Activated CD4-positive, alpha-beta memory T cell treated with anti-CD3 and anti-CD28 coated beads for 36 hours (primary cell): ENCODE data around the gene SPTBN1. TPM values are rescaled to one million over a fixed set of nuclear protein-coding genes. Genes with fewer than 3 reads are reported as not detected.
"Not testable (repeated sequence)": the region's sequence is repeated elsewhere in the genome, so short reads cannot be mapped to it uniquely, and the experiment has no call there.

Experiments used
- CTCF ChIA-PET: fragments of 350-600 bp; sonication (Branson Sonifier 250); formaldehyde crosslinking; loops from one replicate; lab custom pipeline; 2021; ENCODE audit warnings: antibody characterized with exemption, inconsistent platforms; lab: Charles Lee
- POLR2A ChIA-PET: fragments of 350-600 bp; sonication (Branson Sonifier 250); formaldehyde crosslinking; loops from one replicate; lab custom pipeline; 2021; ENCODE audit warnings: antibody characterized with exemption; lab: Charles Lee
- DNase-seq: peaks from one replicate; pipeline ENCODE4 v3.0.0-alpha.2; 2020
- H3K27ac Mint-ChIP-seq: one replicate; pipeline ENCODE4 v1.8.0; 2021; ENCODE audit warnings: mixed read lengths
- H3K27me3 Mint-ChIP-seq: one replicate; pipeline ENCODE4 v1.8.0; 2021; ENCODE audit warnings: mixed read lengths
- H3K36me3 Mint-ChIP-seq: one replicate; pipeline ENCODE4 v1.8.0; 2021; ENCODE audit warnings: mixed read lengths
- H3K4me1 Mint-ChIP-seq: one replicate; pipeline ENCODE4 v1.8.0; 2021; ENCODE audit warnings: low read depth, mixed read lengths
- H3K4me3 Mint-ChIP-seq: one replicate; pipeline ENCODE4 v1.8.0; 2021; ENCODE audit warnings: mild to moderate bottlenecking, mixed read lengths
- H3K9me3 Mint-ChIP-seq: one replicate; pipeline ENCODE4 v1.8.0; 2021; ENCODE audit warnings: mixed read lengths
- intact Hi-C: fragments of 100-400 bp; cut with micrococcal nuclease; formaldehyde crosslinking; loops from one replicate; pipeline ENCODE4 v1.15.1; 2023
- total RNA-seq, 2 experiments: library from RNA; stranded (reverse); gene quantifications; one replicate each; pipeline ENCODE4 v1.2.3, GENCODE V29; 2021

The SPTBN1 gene
- total RNA-seq, 2 experiments from 2014 or later: 67.5 to 68.1 TPM

GRCh38 chr2:54524226-54524991 lies 68.3 kb downstream of the SPTBN1 start:
- ChIA-PET CTCF (interaction anchor here (0.6 to 7.9 kb wide), 24 partner anchors 10 to 650 kb away, joined by 3 to 149 read pairs (median 6); partner anchors contain the start of genes EML6 and RTN4), POLR2A (interaction anchor here (0.6 kb wide), 1 partner anchor 218 kb away, joined by 3 read pairs; no protein-coding TSS in a partner anchor)
- Mint-ChIP-seq H3K4me1 (peaks cover 13% of the 10 kb centered on the region), H3K4me3 (no peak overlapping the region), H3K27ac (no peak overlapping the region), H3K9me3 (no peaks in the 10 kb centered on the region), H3K36me3 (no peaks in the 10 kb centered on the region), H3K27me3 (no peaks in the 10 kb centered on the region)
- intact Hi-C loops: loop anchor here (1.0 to 10.0 kb wide), 4 partner anchors 36 to 650 kb away; no protein-coding TSS in a partner anchor
- peak; percentile 43 for DNase-seq

GRCh38 chr2:54525321-54525720 lies 69.2 kb downstream of the SPTBN1 start:
- POLR2A ChIA-PET: no interaction called here

GRCh38 chr2:54526226-54526879 lies 70.2 kb downstream of the SPTBN1 start:
- Mint-ChIP-seq H3K36me3 (no peaks in the 10 kb centered on the region), H3K4me3 (no peak overlapping the region), H3K27me3 (no peaks in the 10 kb centered on the region), H3K4me1 (peaks cover 20% of the 10 kb centered on the region), H3K27ac (no peak overlapping the region), H3K9me3 (no peaks in the 10 kb centered on the region)
- ChIA-PET POLR2A (no interaction called here), CTCF (interaction anchor here (0.7 to 7.9 kb wide), 5 partner anchors 37 to 665 kb away, joined by 3 to 149 read pairs (median 3); no protein-coding TSS in a partner anchor)
- intact Hi-C loops: loop anchor here (10.0 kb wide), 1 partner anchor 648 kb away; no protein-coding TSS in a partner anchor
- DNase-seq: no peak

More at GRCh38 chr2:54525321-54525720, 69.2 kb downstream of the SPTBN1 start:
- DNase-seq: no peak
- intact Hi-C loops: loop anchor here (10.0 kb wide), 1 partner anchor 649 kb away; no protein-coding TSS in a partner anchor
- Mint-ChIP-seq H3K27ac (no peak overlapping the region), H3K27me3 (no peaks in the 10 kb centered on the region), H3K4me1 (peaks cover 16% of the 10 kb centered on the region), H3K4me3 (no peak overlapping the region), H3K36me3 (no peaks in the 10 kb centered on the region), H3K9me3 (no peaks in the 10 kb centered on the region)
- CTCF ChIA-PET: interaction anchor here (0.7 to 7.9 kb wide), 10 partner anchors 31 to 664 kb away, joined by 3 to 149 read pairs (median 7); partner anchors contain the start of gene EML6

GRCh38 chr2:54528311-54528955 lies 72.3 kb downstream of the SPTBN1 start:
- DNase-seq: no peak
- ChIA-PET POLR2A (no interaction called here), CTCF (interaction anchor here (0.7 kb wide), 2 partner anchors 137 to 176 kb away, joined by 3 read pairs; no protein-coding TSS in a partner anchor)
- Mint-ChIP-seq H3K36me3 (no peaks in the 10 kb centered on the region), H3K4me3 (no peak overlapping the region), H3K27me3 (no peaks in the 10 kb centered on the region), H3K27ac (no peak overlapping the region), H3K4me1 (peaks cover 17% of the 10 kb centered on the region), H3K9me3 (no peaks in the 10 kb centered on the region)
- intact Hi-C loops: loop anchor here (10.0 kb wide), 1 partner anchor 646 kb away; no protein-coding TSS in a partner anchor

GRCh38 chr2:54529518-54529917 lies 73.4 kb downstream of the SPTBN1 start:
- H3K9me3 Mint-ChIP-seq, H3K27ac Mint-ChIP-seq, H3K27me3 Mint-ChIP-seq, H3K36me3 Mint-ChIP-seq, POLR2A ChIA-PET, H3K4me3 Mint-ChIP-seq, DNase-seq: not testable (repeated sequence)
- CTCF ChIA-PET: interaction anchor here (0.8 kb wide), 1 partner anchor 175 kb away, joined by 3 read pairs; no protein-coding TSS in a partner anchor
- intact Hi-C loops: loop anchor here (10.0 kb wide), 1 partner anchor 645 kb away; no protein-coding TSS in a partner anchor
- peaks cover 13% of the 10 kb centered on the region for H3K4me1 Mint-ChIP-seq

GRCh38 chr2:54529935-54530334 lies 73.8 kb downstream of the SPTBN1 start:
- Mint-ChIP-seq H3K36me3 (no peaks in the 10 kb centered on the region), H3K9me3 (no peaks in the 10 kb centered on the region), H3K27me3 (no peaks in the 10 kb centered on the region), H3K4me3 (no peak overlapping the region), H3K27ac (no peak overlapping the region), H3K4me1 (peaks cover 8% of the 10 kb centered on the region)
- intact Hi-C loops: loop anchor here (10.0 kb wide), 1 partner anchor 645 kb away; no protein-coding TSS in a partner anchor
- ChIA-PET POLR2A (no interaction called here), CTCF (interaction anchor here (0.8 kb wide), 1 partner anchor 174 kb away, joined by 3 read pairs; no protein-coding TSS in a partner anchor)
- no peak for DNase-seq

GRCh38 chr2:54531558-54531957 lies 75.4 kb downstream of the SPTBN1 start:
- H3K27ac Mint-ChIP-seq: no peak overlapping the region
- H3K27me3 Mint-ChIP-seq: no peaks in the 10 kb centered on the region
- no peaks in the 10 kb centered on the region for H3K9me3 Mint-ChIP-seq
- POLR2A ChIA-PET: no interaction called here
- no peak for DNase-seq
- no peak overlapping the region for H3K4me3 Mint-ChIP-seq
- CTCF ChIA-PET: interaction anchor here (1.2 to 1.9 kb wide), 2 partner anchors 173 to 307 kb away, joined by 5 to 7 read pairs; no protein-coding TSS in a partner anchor
- intact Hi-C loops: no loop called here
- no peaks in the 10 kb centered on the region for H3K36me3 Mint-ChIP-seq
- peaks cover 6% of the 10 kb centered on the region for H3K4me1 Mint-ChIP-seq

- H3K27ac Mint-ChIP-seq: no peak overlapping the region
- ChIA-PET CTCF (interaction anchor here (1.0 kb wide), 1 partner anchor 10 kb away, joined by 3 read pairs; no protein-coding TSS in a partner anchor), POLR2A (no interaction called here)
- H3K27me3 Mint-ChIP-seq: no peaks in the 10 kb centered on the region
- H3K4me3 Mint-ChIP-seq: no peak overlapping the region
- peaks cover 6% of the 10 kb centered on the region for H3K4me1 Mint-ChIP-seq
- intact Hi-C loops: no loop called here
- H3K9me3 Mint-ChIP-seq: no peaks in the 10 kb centered on the region
- DNase-seq: no peak
- no peaks in the 10 kb centered on the region for H3K36me3 Mint-ChIP-seq
These were observed 78.1 kb downstream of the SPTBN1 start for GRCh38 chr2:54534221-54534620.

GRCh38 chr2:54534625-54535024 lies 78.5 kb downstream of the SPTBN1 start:
- Mint-ChIP-seq H3K9me3 (no peaks in the 10 kb centered on the region), H3K4me3 (no peak overlapping the region), H3K4me1 (peaks cover 6% of the 10 kb centered on the region), H3K36me3 (no peaks in the 10 kb centered on the region), H3K27me3 (no peaks in the 10 kb centered on the region), H3K27ac (no peak overlapping the region)
- ChIA-PET CTCF (interaction anchor here (1.0 kb wide), 1 partner anchor 10 kb away, joined by 3 read pairs; no protein-coding TSS in a partner anchor), POLR2A (no interaction called here)
- intact Hi-C loops: no loop called here
- DNase-seq: no peak

GRCh38 chr2:54535599-54536195 lies 79.6 kb downstream of the SPTBN1 start:
- Mint-ChIP-seq H3K9me3 (no peaks in the 10 kb centered on the region), H3K27ac (no peak overlapping the region), H3K4me1 (peaks cover 2% of the 10 kb centered on the region), H3K4me3 (no peak overlapping the region), H3K27me3 (no peaks in the 10 kb centered on the region), H3K36me3 (no peaks in the 10 kb centered on the region)
- CTCF ChIA-PET: interaction anchor here (1.0 kb wide), 1 partner anchor 169 kb away, joined by 5 read pairs; no protein-coding TSS in a partner anchor
- intact Hi-C loops: no loop called here
- DNase-seq: no peak
- POLR2A ChIA-PET: no interaction called here

GRCh38 chr2:54536720-54537119 lies 80.6 kb downstream of the SPTBN1 start:
- ChIA-PET CTCF (interaction anchor here (1.0 kb wide), 1 partner anchor 168 kb away, joined by 5 read pairs; no protein-coding TSS in a partner anchor), POLR2A (no interaction called here)
- Mint-ChIP-seq H3K9me3 (no peaks in the 10 kb centered on the region), H3K27ac (no peak overlapping the region), H3K4me1 (no peaks in the 10 kb centered on the region), H3K27me3 (no peaks in the 10 kb centered on the region), H3K36me3 (no peaks in the 10 kb centered on the region), H3K4me3 (no peak overlapping the region)
- DNase-seq: no peak
- intact Hi-C loops: no loop called here
